ENCODE results near the gene FOXE1. TPM values are rescaled to one million over a fixed set of nuclear protein-coding genes. Genes with fewer than 3 reads are reported as not detected.

The FOXE1 gene
- 0.06 and 0.97 TPM in 2 replicates for total RNA-seq

GRCh38 chr9:97853056-97853843, at the start of gene FOXE1:
TSS of gene FOXE1 (plus strand) at chr9:97853226. CDS start at chr9:97853915, 689 bp downstream.
- DNase-seq (ENCODE audit: extremely low read depth, low read depth, low spot score): no peak

DNA sequence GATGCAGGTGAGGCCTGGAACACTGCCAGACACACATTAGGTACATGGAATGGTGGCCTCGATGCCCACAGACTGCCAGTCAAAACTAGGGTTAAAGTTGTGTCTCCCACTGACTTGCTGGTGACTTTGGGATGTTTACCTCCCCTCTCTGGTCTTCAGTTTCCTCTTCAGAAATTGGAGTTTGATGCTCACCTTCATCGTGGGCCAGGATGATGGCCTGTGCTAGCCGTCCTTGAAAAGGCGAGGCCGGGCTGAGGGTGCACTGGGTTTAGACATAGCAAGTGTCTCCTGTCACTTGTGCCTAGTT, 49.0 kb upstream of the FOXE1 start:
- DNase-seq (ENCODE audit: extremely low read depth, low read depth, low spot score): no peak

DNA sequence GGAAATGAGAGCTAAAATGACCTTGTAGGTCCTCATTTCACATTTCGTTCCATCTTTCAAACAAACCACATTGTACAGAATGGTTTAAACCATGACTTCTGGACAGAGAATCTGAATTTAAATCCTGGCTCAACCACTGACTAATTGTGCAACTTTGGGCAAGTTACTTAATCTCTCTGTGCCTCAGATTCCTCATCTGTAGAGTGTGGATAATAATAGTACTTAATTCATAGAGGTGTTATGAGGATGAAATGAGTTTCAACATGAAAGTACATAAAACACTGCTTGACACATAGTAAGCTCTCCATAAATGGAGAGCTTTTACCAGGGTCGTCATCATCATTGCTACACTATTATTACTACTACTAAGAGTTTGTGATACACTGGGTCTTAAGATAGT, 46.3 kb upstream of the FOXE1 start:
- no peak for DNase-seq (ENCODE audit: extremely low read depth, low read depth, low spot score)

DNA sequence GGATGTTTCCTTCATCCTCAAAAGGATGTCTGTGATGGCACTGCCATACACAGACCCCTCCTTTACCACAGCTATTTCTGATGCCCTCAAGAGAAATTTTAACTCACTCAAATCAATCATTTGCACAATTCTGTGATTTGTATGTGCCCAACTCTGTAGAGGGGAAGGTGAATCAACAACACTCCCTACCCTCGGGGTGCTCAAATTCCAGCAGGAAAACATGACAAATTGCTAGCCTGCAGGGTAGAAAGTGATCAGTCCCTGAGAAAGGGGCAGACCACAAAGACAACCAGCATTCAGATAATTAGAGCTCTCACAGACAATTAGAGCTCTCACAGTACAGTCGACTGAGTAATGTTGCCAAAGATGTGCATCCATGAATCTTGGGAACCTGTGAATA, 45.3 kb upstream of the FOXE1 start:
- DNase-seq (ENCODE audit: extremely low read depth, low read depth, low spot score): no peak

DNA sequence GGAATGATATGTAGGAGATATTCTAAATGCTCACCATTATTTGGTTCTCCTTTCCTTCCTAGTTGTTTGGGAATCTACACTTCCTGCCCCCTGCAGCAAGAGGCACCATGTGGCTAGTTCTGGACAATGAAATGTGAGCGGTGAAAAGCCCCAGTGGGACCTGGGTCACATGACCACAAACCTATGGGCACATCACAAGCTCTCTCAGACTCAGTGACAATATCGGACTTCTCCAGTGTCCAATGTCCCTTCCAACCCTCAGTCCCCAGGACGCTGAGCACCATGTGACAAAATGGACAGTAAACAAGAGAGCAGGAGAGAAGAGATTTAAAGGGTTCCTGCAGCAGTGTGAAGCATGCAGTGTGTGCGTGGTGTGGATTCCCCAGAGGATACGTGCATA, 44.6 kb upstream of the FOXE1 start:
- no peak for DNase-seq (ENCODE audit: extremely low read depth, low read depth, low spot score)

- peak; percentile 65 for DNase-seq (ENCODE audit: extremely low read depth, low read depth, low spot score)
These were observed 44.1 kb upstream of the FOXE1 start for GRCh38 chr9:97808972-97809371.

GRCh38 chr9:97809666-97810344, 43.2 kb upstream of the FOXE1 start:
- DNase-seq (ENCODE audit: extremely low read depth, low read depth, low spot score): no peak

GRCh38 chr9:97811533-97812246, 41.3 kb upstream of the FOXE1 start:
- no peak for DNase-seq (ENCODE audit: extremely low read depth, low read depth, low spot score)

GRCh38 chr9:97812247-97812543, 40.8 kb upstream of the FOXE1 start:
- no peak for DNase-seq (ENCODE audit: extremely low read depth, low read depth, low spot score)

DNA sequence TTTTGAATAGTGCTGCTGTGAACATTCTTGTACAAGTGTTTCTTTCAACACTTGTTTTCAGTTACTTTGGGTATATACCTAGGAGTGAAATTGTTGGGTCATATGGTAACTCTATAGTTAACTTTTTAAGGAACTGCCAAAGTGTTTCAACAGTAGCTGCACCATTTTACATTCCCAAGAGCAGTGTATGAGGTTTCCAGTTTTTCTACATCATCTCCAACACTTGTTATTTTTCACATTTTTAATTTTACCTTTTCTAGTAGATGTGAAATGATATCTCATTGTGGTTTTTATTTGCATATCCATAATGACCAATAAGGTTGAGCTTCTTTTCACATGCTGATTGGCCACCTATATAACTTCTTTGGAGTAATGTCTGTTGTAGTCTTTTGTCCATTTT, 40.0 kb upstream of the FOXE1 start:
- no peak for DNase-seq (ENCODE audit: extremely low read depth, low read depth, low spot score)

- DNase-seq (ENCODE audit: extremely low read depth, low read depth, low spot score): no peak
These were observed 33.3 kb upstream of the FOXE1 start for GRCh38 chr9:97819735-97820134.

DNA sequence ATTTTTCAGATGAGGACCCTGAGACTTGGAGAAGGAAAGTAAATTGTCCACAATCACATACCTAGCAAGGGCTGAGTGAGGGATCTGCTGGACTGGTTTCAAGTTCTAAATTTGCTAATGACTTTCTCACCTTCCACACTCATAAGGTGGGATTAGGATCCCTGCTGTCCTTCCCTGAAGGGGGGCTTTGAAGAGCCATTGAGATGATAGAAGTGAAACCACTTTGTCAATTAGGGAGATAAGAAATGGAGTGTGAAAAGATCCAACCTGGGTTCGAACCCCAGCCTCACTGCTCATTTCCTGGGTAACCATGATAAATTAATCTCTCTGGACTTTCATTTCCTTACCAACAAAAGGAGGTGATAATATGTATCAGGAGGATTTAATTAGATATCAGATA, 32.7 kb upstream of the FOXE1 start:
- no peak for DNase-seq (ENCODE audit: extremely low read depth, low read depth, low spot score)

GRCh38 chr9:97830884-97831829, 21.9 kb upstream of the FOXE1 start:
- DNase-seq (ENCODE audit: extremely low read depth, low read depth, low spot score): no peak

- DNase-seq (ENCODE audit: extremely low read depth, low read depth, low spot score): no peak
These were observed 21.0 kb upstream of the FOXE1 start for GRCh38 chr9:97831843-97832636.

DNA sequence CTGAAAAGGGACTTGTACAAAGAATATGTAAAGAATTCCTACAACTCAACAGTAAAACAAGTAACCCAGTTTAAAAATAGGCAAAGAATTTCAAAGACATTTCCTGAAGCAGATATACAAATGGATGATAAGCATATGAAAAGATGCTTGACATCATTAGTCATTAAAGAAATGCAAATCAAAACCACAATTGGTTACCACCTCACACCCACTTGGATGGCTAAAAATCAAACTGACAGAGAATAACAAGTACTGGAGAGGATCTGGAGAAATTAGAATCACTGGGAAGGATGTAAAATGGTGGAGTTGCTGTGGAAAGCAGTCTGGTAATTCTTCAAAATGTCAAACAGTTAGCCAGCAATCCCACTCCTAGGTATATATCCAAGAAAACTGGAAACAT, 12.5 kb upstream of the FOXE1 start:
- DNase-seq (ENCODE audit: extremely low read depth, low read depth, low spot score): no peak

GRCh38 chr9:97842960-97843359, 10.1 kb upstream of the FOXE1 start:
- DNase-seq (ENCODE audit: extremely low read depth, low read depth, low spot score): no peak

- DNase-seq (ENCODE audit: extremely low read depth, low read depth, low spot score): no peak
These were observed 7.9 kb upstream of the FOXE1 start for GRCh38 chr9:97845130-97845529.

DNA sequence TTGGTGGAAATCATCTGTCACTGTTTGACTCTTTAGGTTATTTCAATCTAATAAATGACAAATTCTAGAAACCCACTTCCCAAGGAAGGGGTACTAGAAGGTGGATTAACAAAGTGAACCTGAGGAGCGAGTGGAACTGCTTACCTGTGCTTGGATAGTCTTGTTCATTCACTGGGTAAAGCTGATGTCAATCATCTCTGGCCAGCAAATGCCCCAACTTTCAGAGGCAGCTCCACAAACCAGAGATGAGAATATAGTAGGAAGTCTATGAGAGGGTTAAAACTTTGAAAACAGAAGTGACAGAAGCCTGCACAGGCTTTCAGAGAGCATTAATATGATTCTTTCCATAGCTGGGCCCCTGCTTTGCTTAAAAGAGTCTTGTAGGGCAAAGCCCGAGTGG, 7.3 kb upstream of the FOXE1 start:
- DNase-seq (ENCODE audit: extremely low read depth, low read depth, low spot score): no peak

- no peak for DNase-seq (ENCODE audit: extremely low read depth, low read depth, low spot score)
These were observed 6.7 kb upstream of the FOXE1 start for GRCh38 chr9:97846347-97846746.

Data from glomerular endothelial cell (primary cell).